Right kidney (tissue), 1 donor: Measurements from ENCODE around the gene E2F3.

Experiments used
- DNase-seq: peaks from one replicate; pipeline ENCODE4 v3.0.0-alpha.2; 2016

Gene E2F3

GRCh38 chr6:20534295-20535262, 132.9 kb downstream of the E2F3 start, which contains the start of gene CDKAL1:
Gene CDKAL1, plus strand, starts transcription at chr6:20534457. Its CDS starts 11,894 bp downstream, at chr6:20546351.
- peak; percentile 83 for DNase-seq

GRCh38 chr6:20538131-20538662, 136.5 kb downstream of the E2F3 start:
- DNase-seq, result no peak

- no peak for DNase-seq
Observed at GRCh38 chr6:20538907-20539306, 137.2 kb downstream of the E2F3 start.

GRCh38 chr6:20539387-20539786, 137.7 kb downstream of the E2F3 start:
- no peak for DNase-seq

GRCh38 chr6:20540683-20541082, 139.0 kb downstream of the E2F3 start:
- DNase-seq, result no peak

GRCh38 chr6:20541382-20541781, 139.7 kb downstream of the E2F3 start:
- no peak for DNase-seq

GRCh38 chr6:20542927-20543602, 141.4 kb downstream of the E2F3 start:
- no peak for DNase-seq
